Dermis microvascular lymphatic vessel endothelial cell (primary cell): Measurements from ENCODE around the gene DST. TPM values are rescaled to one million over a fixed set of nuclear protein-coding genes. Genes with fewer than 3 reads are reported as not detected.

Experiments used
- DNase-seq, 2 donors: peaks; one replicate each; pipeline versions ENCODE4 v3.0.0 to v3.0.0-alpha.2; 2010; ENCODE audit warnings: low read depth in 2 of 2
- total RNA-seq: library from RNA; depleted of rRNA; stranded (reverse); fragments of >200 nt; gene quantifications from 2 replicates; pipeline ENCODE4 v1.2.1, GENCODE V29; 2014

Gene DST
- total RNA-seq, 1 donor from 2014 or later: 179 TPM

DNA sequence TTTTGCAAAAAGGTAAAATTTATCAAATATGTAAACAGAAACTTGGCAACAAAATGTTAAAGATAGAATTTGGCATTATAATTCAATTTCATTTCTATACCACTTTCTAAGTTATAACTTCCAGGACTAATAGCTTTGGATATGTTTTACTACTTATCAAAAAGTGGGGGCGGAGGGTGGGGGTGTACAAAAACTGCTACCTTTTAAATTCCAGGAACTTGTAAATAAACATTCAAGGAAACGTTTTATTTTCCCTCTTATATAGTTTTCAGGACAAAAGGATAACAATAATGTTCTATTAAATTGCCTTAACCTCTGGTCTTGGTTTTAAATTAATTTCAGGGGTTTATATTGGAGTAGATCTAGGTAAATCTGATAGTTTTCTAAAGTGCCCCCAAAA lies 103.8 kb downstream of the DST start:
- DNase-seq: no peak

DNA sequence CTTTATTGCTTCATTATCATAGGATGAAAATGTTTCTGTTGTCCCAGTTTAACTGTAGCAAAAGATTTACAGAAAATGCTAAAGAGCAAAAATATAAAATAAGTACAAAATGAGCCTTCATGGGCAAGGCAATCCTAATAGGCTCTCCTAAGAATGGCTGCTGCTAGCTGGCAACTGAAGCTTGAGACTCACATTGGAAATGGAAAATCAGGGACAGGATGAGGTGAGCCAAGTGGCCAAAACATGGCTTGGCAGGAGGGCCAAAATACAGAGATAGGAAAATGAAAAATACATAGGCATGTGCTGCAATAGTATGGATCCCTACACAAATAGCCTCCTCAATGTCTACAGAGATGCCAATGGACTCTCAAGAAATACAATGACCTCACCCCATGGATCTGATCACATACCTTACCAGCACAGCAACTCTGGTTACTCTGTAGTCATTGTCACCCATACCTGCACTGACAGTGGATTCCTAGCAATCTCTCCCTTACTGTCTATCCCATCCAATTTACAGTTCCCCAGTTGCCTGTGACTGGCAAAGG lies 105.4 kb downstream of the DST start:
- DNase-seq: no peak

DNA sequence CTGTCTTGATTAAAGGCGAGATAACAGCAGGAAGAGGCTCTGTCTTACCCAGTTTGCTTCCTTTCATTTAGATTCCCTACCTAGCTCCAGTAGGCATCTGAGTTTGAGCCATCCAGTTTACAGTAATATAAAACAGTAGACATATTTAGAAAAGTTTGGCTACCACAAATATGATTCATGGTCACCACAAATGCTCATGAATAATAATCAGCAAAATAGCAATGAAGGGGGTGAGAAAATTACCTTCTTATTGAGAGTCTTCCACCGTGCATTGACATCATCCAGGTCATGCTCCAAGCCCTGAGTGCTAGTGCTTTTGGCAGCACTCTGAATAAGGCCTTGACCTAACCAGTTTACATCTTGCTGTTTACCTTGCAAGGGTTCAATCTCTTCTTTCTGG lies 106.2 kb downstream of the DST start:
- no peak for DNase-seq

DNA sequence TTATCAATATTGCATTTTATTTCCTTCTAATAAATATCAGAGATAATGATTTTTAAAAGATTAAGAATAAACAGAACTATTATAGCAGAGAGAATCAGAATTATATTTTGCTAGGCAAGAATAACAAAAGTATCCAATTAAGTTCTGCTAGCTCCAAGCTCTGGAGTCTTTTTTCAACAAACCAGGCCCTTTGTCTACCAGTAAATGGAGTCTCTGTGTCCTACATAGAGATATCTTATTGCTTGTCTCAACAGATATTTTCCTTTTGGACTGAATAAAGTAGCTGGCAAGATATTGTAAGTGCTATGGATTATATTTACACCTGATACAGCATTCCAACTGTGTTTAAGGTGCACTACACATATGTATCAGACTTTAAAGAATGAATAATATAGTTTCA lies 107.1 kb downstream of the DST start:
- DNase-seq: no peak

DNA sequence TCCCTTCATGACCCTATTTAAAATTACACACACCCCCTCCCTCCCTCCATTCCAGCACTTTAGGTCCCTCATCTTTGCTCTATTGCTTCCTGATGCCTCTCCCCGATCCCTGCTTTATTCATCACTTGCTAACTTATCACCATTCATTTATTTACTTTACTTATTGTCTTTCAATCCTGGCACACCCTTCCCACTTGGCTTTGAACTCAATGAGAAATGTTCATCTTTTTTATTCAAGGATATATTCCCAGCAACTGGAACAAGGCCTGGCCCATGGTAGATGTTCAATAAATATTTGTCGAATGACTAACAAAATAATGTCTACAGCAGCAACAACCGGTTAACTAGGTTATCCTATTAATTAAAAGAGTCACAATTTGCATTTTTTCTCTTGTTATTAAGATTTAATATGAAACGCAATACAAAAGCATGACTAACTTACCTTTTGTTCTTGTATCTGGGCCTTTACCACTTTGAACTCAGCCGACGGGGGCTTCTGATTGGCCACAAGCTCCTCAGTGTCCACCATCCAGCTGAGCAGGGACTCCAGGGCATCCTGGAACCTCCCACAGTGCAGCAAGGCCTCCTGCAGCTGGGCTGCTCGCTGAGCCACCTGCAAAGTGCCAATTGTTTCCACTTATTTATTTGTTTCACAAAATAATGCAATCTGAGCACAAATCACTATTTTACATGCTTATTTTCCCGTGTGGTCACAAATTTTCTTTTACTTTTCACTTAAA lies 107.8 kb downstream of the DST start:
- no peak for DNase-seq

DNA sequence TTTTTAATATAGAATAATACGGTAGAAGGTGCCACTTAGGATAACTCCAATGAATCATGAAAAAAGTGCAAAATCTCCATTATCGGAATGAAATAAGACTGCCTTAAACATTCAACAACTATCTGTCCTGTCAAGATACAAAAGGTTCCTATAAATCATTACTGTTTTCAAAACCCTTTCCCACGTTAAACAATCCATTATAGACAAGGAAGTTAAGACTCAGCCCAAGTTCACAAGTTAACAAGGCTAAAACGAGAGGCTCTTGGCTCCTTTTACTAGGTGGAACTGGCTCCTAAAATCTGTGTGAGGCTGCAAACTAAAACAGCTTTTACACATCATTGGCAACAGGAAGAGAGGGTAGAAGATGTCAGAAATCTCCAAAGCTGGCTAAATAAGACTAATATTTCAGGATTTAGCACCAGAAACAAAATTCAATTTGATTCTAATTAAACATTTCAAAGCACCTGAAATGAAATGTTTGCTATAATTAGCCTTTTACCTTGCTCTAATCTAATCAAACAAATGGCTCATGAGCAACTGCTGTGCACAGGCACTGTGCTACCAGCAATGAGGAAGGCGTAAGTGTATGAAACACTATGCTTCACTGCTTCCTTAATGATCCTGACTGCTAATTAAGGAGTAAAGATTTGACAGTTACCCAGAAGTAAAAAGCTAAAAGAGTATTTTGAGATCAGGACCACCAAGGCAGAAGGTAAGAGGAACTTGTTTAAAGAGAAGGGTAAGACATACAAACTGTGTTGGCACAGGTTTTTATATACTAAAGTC lies 109.7 kb downstream of the DST start:
- DNase-seq: no peak

DNA sequence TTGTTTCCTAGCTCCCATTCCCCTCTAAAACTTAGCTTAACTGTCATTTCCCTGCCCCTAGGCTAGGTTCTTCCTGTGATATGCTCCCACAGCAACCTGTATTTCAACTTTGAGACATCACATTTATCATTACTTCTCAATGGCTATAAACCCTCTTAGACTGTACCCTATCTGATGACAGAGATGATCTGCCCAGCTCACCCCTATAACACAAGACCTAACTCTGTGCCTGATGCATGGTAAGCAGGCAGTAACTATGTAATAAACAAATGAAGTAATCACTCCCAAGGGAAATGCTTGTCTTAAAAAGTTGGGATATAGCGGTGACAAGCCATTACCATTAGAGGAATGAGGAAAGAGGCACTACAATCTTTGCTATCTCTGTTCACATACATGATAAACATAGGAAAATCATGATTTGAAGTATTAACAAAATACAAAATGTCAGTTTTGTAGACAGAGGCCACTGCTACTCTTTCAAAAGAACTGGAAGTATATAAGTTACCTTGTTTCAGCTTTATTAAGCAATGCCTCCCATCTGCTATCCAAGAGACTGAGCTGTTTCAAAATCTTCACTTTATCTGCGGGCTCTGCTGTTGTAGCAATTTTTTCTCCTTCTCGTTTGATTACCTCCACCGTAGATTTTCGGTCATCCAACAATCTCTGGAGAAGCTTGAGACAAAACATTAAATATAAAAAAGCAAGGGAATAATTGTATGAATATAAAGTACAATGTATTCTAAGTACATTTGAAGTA lies 110.7 kb downstream of the DST start:
- DNase-seq: no peak

DNA sequence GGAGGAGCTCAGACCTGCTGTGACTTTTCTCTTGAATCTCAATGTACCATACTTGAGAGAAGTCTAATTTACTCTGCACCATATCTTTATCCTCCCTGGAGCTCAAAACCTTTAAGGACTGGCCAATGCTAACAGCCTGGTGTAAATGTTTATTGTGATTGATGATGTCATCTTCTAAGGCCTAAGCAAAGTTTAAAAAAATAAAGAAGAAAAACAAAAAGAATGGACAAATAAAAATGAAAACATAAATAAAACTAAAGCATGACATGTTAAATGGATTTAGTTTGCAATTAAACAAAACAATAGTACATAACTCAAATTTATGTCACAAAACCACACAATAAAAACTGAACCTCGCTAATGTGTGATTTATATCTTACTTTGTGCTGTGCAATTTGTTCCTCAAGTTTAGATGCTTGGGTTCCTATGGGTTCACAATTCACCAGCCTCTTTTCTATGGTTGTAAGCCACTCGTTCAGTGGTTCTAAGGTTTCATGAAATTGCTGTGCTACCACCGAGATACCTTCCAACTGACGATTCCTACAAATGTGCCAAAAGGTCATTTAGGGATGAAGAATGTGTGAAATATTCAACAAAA lies 113.0 kb downstream of the DST start:
- DNase-seq: no peak

DNA sequence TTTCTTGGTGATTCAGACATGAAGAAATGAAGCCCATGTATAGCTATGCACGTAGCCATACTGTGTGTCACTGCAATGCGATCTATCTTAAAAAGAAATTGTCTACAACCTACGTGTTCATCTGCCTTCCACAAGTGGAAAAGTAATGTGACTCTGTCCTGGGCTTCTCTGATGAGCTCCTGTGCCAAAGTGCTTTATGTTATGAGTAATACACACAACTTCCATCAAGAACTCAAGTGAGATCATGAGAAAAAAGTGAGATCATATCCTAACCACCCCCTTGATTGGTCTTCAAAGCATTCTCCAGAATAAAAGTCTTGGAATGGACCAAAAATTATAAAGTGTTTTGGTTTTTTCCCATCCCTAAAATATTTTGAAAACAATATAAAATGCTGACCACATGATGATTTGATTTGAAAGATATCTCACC lies 114.3 kb downstream of the DST start:
- peak in 1 of 2 donors; percentile 55 for DNase-seq

DNA sequence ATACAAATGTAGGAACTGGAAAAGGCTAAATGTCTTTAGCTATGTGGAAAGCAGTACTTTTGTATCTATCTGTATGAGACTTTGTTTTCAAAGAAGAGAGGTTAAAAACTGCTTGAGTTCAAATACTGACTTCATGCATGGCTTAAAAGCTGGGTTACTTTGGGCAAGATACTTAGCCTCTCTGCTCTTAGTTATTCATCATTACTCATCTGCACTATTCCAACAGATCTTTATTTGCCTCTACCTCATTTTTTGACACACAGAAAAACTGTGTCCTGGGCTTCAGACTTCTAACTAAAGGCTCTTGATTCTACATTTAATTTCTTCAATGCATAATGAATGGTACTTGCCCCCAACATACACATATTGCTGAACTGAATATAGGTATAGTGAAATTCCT lies 114.8 kb downstream of the DST start:
- no peak for DNase-seq

DNA sequence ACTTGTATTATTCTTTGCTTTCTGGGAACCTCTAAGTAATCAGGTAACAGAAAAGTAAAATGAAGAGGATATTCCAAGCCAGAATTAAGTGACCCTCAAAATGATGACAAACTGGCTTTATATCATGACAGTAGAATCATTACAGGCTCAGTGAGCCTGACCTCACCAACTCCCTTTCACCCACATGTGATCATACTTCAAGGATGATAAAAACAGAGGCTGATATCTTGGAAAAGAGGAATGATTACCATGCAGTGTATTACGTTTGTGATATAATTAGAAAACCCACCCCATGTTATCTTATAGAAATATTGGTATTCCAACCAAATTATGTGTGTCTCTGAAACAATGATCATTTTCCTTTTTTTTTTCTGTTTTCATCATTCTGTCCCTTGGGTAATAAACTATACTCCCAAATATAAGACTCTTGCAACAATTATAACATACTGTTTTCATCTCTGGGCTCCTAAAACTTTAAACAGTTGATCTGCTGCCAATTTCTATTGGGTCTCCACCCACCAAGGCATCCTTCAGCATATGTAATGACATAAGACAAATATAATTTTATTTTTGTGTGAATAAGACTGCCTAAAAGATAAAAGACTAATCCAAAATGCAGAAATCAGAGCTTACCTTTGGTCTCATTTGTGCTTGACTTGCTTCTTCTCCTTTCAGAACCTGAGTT lies 115.7 kb downstream of the DST start:
- DNase-seq: no peak

DNA sequence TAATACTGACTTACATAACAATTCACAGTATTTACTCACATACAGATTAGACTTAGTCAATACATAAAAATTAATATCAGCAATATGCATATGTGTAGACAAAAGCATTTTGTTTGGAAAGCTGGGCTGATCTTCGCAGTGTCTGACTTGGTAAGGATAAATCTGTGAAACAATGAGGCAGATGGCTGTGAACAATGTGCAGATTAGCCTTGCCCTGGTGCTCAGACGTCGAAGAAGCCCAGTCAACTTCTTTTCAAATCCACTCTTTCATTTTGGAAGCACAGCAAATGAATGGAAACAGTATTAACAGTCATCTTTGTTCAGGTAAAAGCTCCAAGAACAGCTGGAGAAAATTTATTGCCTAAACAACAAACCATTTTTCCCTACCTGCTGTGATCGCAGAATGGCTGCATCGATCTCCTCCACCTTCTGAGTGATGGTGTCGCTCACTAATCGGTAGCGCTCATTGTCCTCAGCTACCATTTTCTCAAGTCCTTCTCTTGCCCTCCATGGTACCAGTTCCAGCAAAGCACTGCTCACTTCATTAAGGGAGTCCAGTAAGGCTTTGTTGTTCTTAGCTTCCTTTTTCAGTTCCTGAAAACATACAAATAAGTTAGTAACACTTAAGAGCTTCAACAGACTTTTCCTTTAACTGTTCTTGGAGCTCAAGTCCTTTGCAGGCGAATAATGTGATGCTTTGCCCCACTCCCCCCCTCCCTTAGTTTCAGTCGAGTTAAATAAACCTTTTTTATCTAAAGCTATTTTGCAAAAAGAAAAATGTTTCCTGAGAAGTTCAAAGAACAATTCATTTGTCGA lies 116.5 kb downstream of the DST start:
- no peak for DNase-seq

DNA sequence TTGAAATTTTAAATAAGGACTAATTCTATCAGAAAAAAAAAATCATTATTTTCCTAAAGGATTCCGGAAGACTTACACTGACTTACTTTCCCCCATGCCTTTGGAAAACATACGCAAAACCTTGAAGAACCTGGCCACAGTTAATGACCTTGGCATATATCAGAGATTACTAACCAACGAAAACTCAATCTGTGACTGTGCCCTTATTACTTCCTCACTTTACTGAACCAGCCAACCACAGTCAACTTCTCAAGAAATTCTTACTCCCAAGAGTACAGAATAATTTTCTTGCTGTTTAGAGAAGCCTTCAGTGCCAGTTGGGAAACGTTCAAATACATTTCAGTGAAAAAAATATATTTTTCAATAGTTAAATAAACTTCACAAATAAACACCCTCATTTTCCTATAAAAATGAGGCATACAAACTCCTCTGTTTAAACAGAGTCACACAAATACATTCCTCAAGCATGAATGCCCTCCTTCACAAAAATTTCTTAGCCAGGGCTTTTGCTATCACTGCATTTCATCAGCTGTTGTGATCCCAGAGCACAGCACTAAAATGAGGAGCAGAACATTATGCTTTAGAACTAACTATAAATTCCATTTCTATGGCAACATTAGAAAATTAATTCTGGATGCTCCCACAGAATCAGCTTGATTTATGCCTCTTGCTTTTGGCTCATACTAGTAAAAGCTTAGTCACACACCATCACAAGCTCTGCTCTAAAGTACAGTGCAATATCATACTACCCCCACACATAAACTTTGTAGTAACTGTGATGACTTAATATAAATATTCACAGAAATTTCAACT lies 117.6 kb downstream of the DST start:
- no peak for DNase-seq

DNA sequence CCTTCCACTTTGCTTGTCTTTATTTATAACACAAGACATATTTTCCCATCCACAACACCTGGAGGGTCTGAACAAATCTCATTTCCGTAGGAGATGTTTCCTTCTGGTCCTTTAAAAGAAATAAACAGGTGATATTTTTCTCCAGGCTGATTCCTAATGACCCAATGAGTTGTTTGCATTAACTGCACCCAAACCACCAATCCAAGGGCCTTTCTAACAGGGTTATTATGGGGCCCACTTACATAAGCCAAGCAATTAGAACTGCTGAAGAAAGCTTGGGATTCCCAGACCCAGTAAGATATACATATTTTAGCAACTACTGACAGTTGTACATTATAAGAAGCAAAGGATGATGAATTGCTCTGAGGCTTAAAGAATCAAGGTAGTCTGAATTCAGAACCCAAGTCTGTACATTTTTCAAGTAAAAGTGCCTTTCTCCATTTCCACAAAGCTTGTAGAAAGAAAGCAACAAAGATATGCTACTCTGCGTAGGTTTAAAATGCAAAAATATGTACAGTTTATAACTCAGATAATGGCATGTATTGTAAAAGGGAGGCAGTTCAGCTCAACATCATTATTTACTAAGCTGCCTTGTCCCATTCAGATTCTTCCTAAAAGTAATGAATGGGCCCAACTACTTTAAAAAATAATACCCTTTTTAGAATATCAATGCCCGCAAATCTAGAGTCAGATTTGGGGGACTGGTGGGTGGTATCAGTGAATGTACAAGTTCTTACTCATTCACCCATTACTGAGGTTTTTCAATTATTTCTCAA lies 120.0 kb downstream of the DST start:
- no peak for DNase-seq

DNA sequence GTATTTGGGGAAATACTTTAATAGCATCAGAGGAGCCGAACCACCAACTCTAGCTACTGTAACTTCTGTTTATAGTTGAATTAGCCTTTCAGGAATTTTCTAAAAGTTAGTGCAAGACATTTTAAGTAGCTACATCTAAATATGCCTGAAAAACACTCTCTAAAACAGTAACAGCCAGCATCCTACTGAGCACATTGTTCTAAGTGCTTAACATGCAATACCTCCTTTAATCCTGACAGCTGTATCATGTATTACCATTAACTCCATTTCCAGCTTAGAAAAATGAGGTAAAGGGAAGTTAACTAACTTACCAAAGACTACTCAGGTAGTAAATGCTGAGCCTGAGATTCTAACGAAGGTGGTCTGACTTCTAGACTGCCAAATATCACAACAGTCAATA lies 120.7 kb downstream of the DST start:
- no peak for DNase-seq

DNA sequence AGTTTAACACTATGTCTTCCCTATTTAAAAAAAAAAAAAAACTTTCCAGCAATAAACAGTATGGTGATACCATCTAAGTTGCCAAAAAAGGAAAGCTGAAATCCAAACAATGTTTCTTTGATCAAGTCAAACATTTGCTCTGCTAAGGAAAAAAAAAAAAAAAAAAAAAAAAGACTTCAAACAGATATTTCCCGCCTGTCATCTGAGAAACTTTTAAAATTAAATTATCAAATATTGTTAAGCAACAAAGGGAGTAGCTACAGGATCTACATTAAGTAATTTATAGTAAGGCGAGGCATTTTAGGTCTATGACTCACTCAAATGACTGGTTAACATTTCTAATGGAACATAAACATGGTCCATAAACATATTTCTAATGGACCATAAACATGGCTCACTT lies 121.2 kb downstream of the DST start:
- no peak for DNase-seq

DNA sequence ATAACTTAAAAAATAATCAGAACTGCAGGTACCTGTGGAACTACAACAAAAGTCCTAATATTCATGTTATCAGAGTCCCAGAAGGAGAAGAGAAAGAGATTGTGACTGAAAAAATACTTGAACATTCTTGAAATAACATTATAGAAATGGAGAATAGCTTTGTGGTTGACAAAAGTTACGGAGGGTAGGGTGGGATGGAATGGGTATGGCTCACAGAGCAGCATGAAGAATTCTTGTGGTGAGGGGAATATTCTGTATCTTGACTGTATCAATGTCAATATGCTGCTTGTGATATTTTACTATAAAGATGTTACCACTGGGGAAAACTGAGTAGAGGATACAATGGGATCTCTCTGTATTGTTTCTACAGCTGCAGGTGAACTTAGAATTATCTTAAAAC lies 122.5 kb downstream of the DST start:
- DNase-seq: no peak

DNA sequence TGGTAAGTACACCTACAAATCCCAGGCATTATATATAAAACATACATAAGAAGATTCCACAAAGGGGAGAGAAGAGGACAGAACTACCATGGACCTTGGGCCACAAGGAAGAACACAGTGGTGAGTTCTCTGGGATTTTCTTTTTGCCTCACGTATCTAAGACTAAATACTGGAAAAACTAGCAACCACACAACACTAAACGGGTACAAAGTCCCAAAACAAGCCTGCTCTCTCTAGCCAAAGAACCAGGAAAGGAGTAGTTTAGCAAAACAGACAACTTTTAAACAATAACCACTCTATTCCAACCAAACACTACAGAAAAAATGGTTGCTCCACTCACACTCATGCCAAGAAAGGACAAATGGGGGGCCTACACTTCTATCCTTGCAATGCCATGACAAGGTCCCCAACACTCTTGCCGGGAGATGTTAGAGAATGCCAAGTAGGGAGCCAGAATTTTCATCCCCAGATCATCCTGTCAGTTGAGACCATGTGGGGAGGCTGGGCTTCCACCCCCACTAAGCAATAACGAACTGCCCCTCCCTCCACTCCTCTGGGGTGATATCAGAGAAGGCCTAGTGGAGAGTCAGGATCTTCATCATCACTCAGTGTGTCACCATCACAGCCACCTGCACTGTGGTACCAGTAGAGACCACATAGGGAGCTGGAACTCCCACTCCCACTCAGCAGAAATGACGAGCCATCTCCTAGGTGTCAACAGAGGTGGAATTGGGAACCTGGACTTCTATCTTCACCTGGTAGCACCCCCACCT lies 123.5 kb downstream of the DST start:
- no peak for DNase-seq
